ENCODE measurements around the gene EPB41L4B.

GRCh38 chr9:109263358-109263757 is 57.5 kb downstream of the EPB41L4B start:
- TF ChIP-seq ZNF416 (tag by site-specific recombination; IDR thresholded peaks at IDR 0.05): no peak
- no peak for TF ChIP-seq ZBTB7A (tag by site-specific recombination; IDR thresholded peaks at IDR 0.05; ENCODE audit: low read depth)
- no peak for TF ChIP-seq CTCF (tag by site-specific recombination; IDR thresholded peaks at IDR 0.05)
- TF ChIP-seq ZNF274 (IDR thresholded peaks at IDR 0.05; ENCODE audit: low read length): no peak
- no peak for TF ChIP-seq ZNF274 (tag by site-specific recombination; IDR thresholded peaks at IDR 0.05; ENCODE audit: borderline replicate concordance)
- TF ChIP-seq ZNF513 (tag by site-specific recombination; IDR thresholded peaks at IDR 0.05): no peak
- TF ChIP-seq ZNF335 (tag by site-specific recombination; conservative IDR thresholded peaks at IDR 0.05): no peak
- no peak for TF ChIP-seq ZNF266 (tag by site-specific recombination; IDR thresholded peaks at IDR 0.05; ENCODE audit: low read depth)

All from HEK293 (cell line).